Measurements from ENCODE around the gene PLEKHG5. TPM values are rescaled to one million over a fixed set of nuclear protein-coding genes. Genes with fewer than 3 reads are reported as not detected.
"Not testable (repeated sequence)": the region's sequence is repeated elsewhere in the genome, so short reads cannot be mapped to it uniquely, and the experiment has no call there.

Gene PLEKHG5
- total RNA-seq, 2 donors from 2014 or later, result 3.2 to 3.8 TPM

DNA sequence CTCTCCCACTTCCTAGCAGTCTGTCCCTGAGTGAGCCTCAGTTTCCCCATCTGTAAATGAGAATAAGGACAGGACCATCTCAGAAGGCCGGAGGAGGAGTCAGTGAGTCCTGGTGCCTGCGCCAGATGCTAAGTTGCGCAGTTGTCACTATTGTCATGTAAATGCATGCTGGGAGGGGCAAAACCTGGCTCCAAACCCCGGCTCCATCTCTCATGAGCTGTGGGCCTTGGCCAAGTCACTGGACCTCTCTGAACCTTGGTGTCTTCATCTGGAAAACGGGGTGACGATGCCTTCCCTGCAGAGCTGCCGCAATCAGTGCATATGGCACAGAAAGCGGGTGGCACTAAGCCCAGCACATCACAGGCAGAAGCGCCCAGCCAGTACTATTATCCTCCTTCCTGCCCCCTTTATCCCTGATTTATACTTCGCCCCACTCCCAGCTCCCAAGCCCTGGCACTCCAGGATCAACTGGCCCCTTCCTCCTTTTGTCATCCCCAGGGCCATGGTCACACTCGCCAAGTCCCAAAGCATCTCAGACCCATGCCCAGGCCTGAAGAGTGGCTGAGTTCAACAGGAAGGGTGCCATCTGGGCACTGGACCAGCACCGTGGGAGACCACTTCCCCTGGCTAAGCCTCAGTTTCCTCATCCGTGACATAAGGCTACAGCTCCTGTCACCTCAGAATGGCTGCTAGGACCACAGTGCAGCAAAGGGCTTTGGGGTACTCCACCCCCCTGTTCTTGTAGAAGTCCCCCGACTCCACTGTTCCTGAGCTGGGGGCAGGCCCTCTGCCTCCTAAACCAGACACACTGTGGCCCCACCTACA is 4.3 kb upstream of the PLEKHG5 start:
- H3K36me3 Mint-ChIP-seq (ENCODE audit: low read depth), result no peaks in the 10 kb centered on the region
- H3K4me3 Mint-ChIP-seq, result peak overlapping the region; percentile 21
- no peaks in the 10 kb centered on the region for H3K27me3 Mint-ChIP-seq
- no peak overlapping the region for H3K27ac Mint-ChIP-seq
- no peak for ATAC-seq (replicated peaks)
- H3K4me1 Mint-ChIP-seq, result peaks cover 13% of the 10 kb centered on the region
- H3K9me3 Mint-ChIP-seq, result no peaks in the 10 kb centered on the region

DNA sequence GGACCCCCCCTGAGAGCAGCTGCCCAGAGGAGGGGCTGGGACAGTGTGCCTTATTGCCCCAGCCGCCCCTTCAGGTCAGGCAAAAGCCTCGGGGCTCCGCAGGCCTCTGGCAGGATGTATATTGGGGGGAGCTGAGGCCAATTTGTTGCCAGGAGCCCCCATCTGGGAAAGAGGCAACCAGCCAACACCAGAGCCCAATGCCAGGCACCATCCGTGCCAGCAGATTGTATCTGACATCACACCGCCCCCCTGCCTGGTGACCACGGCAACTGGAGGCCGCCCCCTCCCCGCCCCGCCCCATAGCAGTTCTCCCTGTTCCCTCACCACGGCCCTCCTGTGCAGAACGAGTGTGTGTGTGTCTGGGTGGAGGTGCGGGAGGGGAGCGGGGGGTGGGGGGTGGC is 3.6 kb upstream of the PLEKHG5 start:
- Mint-ChIP-seq H3K27me3 (no peaks in the 10 kb centered on the region), H3K4me1 (peaks cover 13% of the 10 kb centered on the region), H3K36me3 (ENCODE audit: low read depth) (no peaks in the 10 kb centered on the region), H3K27ac (no peak overlapping the region), H3K4me3 (no peak overlapping the region), H3K9me3 (no peaks in the 10 kb centered on the region)
- no peak for ATAC-seq (replicated peaks)

DNA sequence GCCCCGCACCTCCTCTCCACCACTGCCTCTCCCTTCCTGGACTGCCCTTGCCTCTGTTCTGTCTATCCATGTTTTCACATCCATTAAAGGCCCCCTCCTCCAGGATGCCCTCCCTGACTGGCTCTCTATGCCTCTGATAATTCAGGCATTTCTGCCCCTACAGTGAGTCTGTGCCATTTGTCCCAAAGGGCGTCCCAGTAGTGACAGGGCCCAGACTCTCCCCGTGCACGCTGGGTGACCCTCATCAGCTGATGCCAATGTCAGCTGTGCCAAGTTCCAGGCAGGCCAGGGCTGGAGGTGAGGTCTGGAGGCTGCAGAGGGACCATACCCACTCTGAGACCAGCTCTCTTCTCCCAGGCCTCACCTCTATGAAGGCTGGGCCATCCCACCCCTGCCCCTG is 3.2 kb upstream of the PLEKHG5 start:
- peaks cover 13% of the 10 kb centered on the region for H3K4me1 Mint-ChIP-seq
- no peaks in the 10 kb centered on the region for H3K36me3 Mint-ChIP-seq (ENCODE audit: low read depth)
- H3K27me3 Mint-ChIP-seq, result no peaks in the 10 kb centered on the region
- no peaks in the 10 kb centered on the region for H3K9me3 Mint-ChIP-seq
- no peak for ATAC-seq (replicated peaks)
- H3K27ac Mint-ChIP-seq, result no peak overlapping the region
- no peak overlapping the region for H3K4me3 Mint-ChIP-seq

DNA sequence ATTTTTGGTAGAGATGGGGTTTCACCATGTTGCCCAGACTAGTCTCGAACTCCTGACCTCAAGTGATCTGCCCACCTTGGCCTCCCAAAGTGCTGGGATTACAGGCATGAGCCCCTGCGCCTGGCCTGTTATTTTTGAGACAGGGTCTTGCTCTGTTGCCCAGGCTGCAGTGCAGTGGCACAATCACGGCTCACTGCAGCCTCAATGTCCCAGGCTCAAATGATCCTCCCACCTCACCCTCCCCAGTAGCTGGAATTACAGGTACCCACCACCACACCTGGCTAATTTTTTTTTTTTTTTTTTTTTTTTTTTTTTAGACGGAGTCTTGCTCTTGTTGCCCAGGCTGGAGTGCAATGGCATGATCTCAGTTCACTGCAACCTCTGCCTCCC is 2.4 kb upstream of the PLEKHG5 start:
- H3K9me3 Mint-ChIP-seq; H3K27me3 Mint-ChIP-seq; H3K27ac Mint-ChIP-seq; H3K36me3 Mint-ChIP-seq (ENCODE audit: low read depth); H3K4me3 Mint-ChIP-seq; ATAC-seq (replicated peaks): not testable (repeated sequence)
- peaks cover 13% of the 10 kb centered on the region for H3K4me1 Mint-ChIP-seq

DNA sequence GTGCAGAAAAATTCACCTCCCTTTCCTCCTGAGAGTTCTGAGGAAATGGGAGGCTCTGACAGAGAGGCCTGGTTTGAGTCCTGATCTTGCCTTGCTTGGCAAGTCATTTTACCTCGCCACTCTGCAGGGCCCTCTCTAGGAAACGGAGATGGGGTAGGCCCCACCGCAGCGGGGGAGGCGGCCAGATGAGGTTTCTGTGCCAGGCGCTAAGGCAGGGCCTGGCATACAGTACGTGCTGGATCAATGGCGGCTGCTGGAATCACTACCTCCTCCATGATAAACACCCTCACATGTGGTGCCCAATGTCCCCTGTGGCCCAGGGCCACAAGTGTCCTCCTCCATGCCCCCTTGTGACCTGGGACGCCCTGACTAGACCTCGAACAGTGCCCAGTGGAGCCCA is 499 bp upstream of the PLEKHG5 start:
- Mint-ChIP-seq H3K27ac (peak overlapping the region; percentile 82), H3K4me1 (peaks cover 8% of the 10 kb centered on the region), H3K27me3 (no peaks in the 10 kb centered on the region), H3K36me3 (ENCODE audit: low read depth) (no peaks in the 10 kb centered on the region), H3K4me3 (peak overlapping the region; percentile 72), H3K9me3 (no peaks in the 10 kb centered on the region)
- no peak for ATAC-seq (replicated peaks)

DNA sequence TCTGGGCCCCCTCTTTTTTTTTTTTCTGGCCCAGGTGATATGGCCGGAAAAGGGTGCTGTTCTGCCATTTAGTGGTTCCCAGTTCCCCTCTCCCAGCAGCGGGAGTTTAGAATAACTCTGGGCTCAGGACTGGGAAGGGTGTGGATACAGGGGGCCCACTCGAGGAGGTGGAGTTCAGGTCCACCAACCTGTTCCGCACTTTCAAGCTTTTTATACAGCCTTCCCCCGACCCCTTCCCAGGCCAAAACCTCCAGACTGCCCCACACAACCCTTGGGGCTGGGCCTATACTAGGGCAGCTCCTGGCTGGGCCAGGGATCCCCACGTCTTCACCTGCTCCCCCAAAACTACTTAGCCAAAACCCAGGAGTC is 402 bp downstream of the PLEKHG5 start:
- Mint-ChIP-seq H3K27me3 (peaks cover 5% of the 10 kb centered on the region), H3K27ac (peak overlapping the region; percentile 82), H3K9me3 (no peaks in the 10 kb centered on the region), H3K4me3 (peak overlapping the region; percentile 72), H3K4me1 (peaks cover 14% of the 10 kb centered on the region), H3K36me3 (ENCODE audit: low read depth) (no peaks in the 10 kb centered on the region)
- no peak for ATAC-seq (replicated peaks)

DNA sequence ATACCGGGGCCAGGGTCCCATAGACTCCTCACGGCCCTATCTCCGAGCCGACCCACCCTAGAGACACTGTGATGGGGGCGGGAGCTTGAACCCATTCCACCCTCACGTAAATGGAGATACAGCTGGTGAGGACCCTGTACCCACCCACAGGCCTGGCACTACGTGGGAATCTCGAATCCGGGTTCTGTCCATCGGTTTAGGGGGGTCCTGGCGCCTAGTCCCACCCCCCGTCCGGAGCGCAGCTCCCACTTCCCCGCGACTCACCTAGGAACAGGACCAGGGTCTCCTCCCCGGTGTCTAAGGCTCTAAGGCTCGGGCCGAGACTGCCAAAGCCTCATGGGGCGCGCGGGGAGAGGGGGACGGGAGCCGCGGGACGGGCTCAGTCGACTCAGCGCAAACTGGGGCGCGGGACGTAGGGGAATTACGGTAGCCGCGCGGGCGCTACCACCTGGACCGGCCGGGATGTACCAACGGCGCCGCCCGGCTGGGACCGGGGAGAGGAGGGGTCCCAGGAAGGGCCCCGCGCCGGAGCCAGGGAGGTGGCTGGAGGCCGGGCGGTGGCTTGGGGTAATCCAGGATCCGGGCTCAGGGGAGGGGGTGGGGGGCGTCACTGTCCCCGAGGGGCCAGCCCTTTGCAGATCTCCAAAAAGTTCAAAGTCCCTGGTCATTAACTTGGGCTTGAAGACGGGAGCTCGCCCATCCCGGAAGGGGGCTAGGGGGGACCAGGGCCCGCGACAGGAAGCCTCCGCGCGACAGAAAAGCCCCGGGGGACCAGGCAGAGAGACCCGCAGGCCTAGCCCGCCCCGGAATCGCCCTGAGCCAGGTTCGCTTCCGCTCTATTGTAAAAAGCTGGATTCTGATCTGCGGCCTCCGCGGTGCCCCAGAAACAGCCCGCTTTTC is 1.0 kb downstream of the PLEKHG5 start:
- Mint-ChIP-seq H3K27ac (peak overlapping the region; percentile 82), H3K9me3 (no peaks in the 10 kb centered on the region), H3K36me3 (ENCODE audit: low read depth) (no peaks in the 10 kb centered on the region), H3K4me1 (peaks cover 14% of the 10 kb centered on the region), H3K27me3 (peaks cover 5% of the 10 kb centered on the region), H3K4me3 (peak overlapping the region; percentile 72)
- peak; percentile 80 for ATAC-seq (replicated peaks)

DNA sequence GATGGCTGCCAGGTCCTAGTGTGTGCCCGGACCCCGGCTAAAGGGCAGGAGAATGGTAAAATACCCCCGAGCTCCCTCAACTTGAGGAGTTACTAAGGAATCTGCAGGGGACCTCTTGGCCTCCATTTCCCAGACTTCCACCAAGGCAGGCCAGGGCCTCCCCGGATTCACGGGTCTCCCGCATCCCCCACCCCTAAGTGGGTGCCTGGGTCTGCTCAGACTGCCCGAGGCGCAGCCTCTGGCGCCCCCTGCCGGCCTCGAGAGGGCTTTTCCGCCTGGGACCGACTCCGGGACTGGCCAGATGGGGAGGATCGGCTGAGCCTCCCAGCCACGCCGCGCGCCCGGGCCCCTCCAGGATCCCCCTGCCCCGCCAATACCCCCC is 1.7 kb downstream of the PLEKHG5 start:
- Mint-ChIP-seq H3K9me3 (no peaks in the 10 kb centered on the region), H3K4me1 (peaks cover 14% of the 10 kb centered on the region), H3K36me3 (ENCODE audit: low read depth) (no peaks in the 10 kb centered on the region), H3K4me3 (peak overlapping the region; percentile 72), H3K27ac (no peak overlapping the region), H3K27me3 (peaks cover 5% of the 10 kb centered on the region)
- peak; percentile 80 for ATAC-seq (replicated peaks)

DNA sequence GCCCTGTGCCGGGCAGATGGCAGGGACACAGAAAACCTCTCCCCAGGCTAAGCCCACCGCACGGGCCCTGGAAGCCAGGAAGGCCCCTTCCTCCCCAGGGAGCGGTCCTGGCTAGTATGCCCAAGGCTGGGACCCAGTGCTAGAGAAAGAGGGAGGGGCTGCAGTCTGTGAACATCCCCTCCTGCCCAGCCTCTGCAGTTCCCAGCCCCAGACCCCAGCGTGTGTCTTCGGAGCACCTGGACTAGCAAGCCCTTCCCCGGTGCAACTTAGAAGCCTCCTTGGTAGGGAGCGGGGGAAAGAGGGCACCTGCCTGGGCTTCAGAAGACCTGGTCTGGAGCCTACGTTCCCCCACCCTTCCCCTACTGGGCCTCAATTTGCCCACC is 2.1 kb downstream of the PLEKHG5 start:
- peaks cover 8% of the 10 kb centered on the region for H3K27me3 Mint-ChIP-seq
- H3K9me3 Mint-ChIP-seq, result no peaks in the 10 kb centered on the region
- H3K4me3 Mint-ChIP-seq, result peak overlapping the region; percentile 72
- no peak for ATAC-seq (replicated peaks)
- H3K4me1 Mint-ChIP-seq, result peaks cover 14% of the 10 kb centered on the region
- H3K36me3 Mint-ChIP-seq (ENCODE audit: low read depth), result no peaks in the 10 kb centered on the region
- H3K27ac Mint-ChIP-seq, result no peak overlapping the region

DNA sequence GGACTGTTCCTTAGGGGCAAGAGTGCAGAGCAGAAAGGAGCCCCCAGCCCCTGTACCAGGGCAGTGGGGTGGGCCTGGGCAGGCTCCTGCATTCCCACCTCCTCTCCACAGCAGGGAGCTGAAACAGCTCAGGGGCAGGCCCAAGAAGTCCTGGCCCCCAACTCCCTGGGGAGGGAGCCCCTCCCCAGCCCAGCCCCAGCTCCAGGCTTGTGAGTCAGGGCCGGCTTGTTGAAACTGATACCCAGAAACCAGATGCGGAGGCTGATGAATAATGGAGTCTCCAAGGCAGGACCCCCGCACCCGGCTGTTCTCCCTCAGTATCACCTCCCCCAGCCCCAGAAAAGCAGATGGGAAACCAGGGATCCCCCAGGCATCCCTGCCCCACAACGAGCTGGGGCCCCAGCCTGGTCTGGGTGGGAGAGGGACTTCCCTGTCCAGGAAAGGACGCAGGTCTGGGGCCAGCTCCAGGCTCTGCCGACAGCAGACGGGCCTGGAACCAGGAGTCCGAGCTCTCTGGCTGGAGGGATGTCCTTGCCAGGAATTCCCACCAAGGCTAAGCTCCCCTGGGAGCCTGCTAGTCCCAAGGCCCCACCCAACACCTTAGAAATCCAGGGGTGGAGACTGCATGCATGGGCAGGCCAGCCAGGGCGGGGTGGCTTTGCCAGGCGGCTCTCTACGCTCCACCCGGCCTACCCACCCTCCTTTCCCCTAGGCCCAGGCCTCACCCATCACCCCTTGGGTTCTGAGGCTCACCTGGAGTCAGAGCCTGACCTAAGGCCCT is 2.7 kb downstream of the PLEKHG5 start:
- peaks cover 8% of the 10 kb centered on the region for H3K27me3 Mint-ChIP-seq
- peaks cover 14% of the 10 kb centered on the region for H3K4me1 Mint-ChIP-seq
- H3K27ac Mint-ChIP-seq, result no peak overlapping the region
- no peaks in the 10 kb centered on the region for H3K9me3 Mint-ChIP-seq
- no peaks in the 10 kb centered on the region for H3K36me3 Mint-ChIP-seq (ENCODE audit: low read depth)
- no peak for ATAC-seq (replicated peaks)
- H3K4me3 Mint-ChIP-seq, result no peak overlapping the region

DNA sequence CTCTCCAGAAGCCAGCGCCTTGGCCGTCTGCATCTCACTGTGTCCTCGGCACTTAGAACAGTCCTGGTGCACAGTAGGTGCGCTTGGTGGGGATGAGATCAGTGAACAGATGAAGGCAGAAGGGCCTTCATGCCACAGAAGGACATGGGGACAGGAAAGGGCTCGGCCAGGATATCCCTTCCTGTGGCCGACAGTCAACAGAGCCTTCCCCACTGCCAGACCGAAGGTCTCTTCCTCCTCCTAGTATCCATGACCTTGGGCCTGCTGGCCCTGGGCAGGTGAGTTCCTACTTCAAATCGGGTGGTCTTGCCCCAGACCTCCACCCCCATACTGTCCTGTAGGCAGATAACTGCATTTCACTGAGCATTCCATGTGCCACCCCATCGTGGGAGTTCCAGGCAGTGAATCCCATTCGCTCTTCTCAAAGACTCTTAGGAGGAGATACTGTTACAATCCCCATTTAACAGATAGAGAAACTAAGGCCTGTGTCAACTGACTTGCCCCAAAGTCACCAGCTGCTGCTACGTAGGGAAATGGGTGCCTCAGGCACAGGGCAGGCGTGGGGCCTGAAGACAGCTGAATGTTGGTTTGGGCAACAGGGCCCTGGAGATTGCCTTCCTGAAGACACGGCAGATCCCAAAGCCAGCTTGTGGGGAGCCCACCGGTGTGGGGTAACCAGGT is 3.5 kb downstream of the PLEKHG5 start:
- Mint-ChIP-seq H3K9me3 (no peaks in the 10 kb centered on the region), H3K27ac (no peak overlapping the region), H3K27me3 (peaks cover 8% of the 10 kb centered on the region), H3K4me1 (peaks cover 14% of the 10 kb centered on the region), H3K36me3 (ENCODE audit: low read depth) (no peaks in the 10 kb centered on the region), H3K4me3 (no peak overlapping the region)
- ATAC-seq (replicated peaks), result no peak

DNA sequence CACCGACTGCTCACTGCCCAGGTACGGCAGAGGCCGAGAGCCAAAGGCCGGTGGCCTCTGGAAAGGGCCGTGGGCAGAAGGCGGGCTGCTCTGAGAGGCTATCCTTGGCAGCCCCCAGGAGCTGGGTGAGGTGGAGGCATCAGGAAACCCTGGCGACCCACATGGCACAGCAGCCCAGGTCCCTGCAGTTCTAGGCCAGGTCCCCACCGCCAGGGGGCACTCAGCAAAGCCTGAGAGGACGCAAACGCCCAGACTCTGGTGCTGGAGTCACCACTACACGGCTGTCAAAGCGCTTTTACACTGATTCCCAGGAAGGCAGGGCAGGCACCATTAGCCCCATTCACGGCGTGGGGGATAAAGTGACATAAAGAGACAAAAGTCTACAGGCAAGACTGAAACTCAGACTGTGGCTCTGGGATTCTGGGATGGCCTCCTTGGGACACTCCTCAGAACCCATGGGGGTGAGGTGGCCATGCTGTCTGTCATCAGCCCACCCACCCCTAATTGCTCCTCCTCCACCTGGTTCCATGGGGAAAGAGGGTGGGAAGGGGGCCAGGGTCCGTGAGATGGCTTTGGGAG is 4.9 kb downstream of the PLEKHG5 start:
- H3K27me3 Mint-ChIP-seq, result peaks cover 8% of the 10 kb centered on the region
- H3K9me3 Mint-ChIP-seq, result no peaks in the 10 kb centered on the region
- peak overlapping the region; percentile 64 for H3K4me3 Mint-ChIP-seq
- H3K4me1 Mint-ChIP-seq, result peaks cover 10% of the 10 kb centered on the region
- no peaks in the 10 kb centered on the region for H3K36me3 Mint-ChIP-seq (ENCODE audit: low read depth)
- H3K27ac Mint-ChIP-seq, result no peak overlapping the region
- peak; percentile 67 for ATAC-seq (replicated peaks)

DNA sequence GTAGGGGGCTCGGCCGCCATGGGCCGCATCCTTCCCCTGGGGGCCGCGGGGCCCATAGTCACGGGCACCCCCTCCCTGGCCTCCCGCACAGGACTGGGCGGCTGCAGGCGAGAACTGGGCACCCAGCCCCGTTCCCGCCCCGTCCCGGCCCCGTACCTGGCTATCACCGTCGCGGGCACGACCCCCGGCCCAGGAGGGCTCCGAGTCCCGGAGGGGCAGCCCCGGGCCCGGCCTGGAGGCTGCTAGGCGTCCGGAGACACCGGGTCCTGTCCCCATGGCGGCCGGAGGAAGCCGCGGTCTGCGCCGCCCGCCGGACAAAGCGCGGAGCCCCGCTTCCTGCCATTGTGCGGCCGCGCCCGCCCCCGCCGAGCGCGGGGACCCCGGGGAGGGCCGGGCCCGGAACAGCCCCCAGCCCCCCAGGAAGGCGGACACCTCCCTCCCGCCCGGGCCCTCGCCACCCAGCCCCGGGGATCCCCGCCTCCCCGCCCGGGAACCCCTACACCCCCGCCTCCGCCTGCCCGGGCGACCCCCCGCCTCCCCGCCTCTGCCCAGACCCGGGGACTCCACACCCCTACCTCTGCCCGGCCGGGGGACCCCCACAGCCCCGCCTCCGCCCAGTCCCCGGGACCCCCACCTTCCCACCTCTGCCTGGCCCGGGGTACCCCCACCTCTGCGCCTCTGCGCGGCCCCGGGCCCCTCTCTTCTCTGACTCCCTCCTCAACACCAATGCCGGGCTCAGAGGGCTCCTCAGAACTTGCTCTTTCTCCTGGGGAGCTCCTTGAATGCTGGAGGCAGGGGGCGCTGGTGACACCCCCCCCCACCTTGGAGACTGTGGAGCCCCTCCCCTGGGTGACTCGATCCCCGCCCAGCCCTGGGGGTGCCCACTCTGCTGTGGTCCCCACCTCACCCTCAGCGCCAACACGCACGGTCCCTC is 6.0 kb downstream of the PLEKHG5 start:
- no peak overlapping the region for H3K4me3 Mint-ChIP-seq
- no peak for ATAC-seq (replicated peaks)
- no peaks in the 10 kb centered on the region for H3K9me3 Mint-ChIP-seq
- peaks cover 6% of the 10 kb centered on the region for H3K4me1 Mint-ChIP-seq
- H3K27ac Mint-ChIP-seq, result no peak overlapping the region
- H3K36me3 Mint-ChIP-seq (ENCODE audit: low read depth), result no peaks in the 10 kb centered on the region
- peaks cover 8% of the 10 kb centered on the region for H3K27me3 Mint-ChIP-seq

All from activated T-helper 17 cell treated with anti-CD3 and anti-CD28 coated beads, Interleukin-2, amount 50 U/mL, for 72 hours (primary cell).